HG03571 (cell line): ENCODE measurements around the gene UGT1A10.

Experiments used
- ATAC-seq: cut with Tn5 transposase; IDR thresholded peaks from one replicate; pipeline ENCODE4 v1.9.1; 2021; ENCODE audit not compliant: unreplicated experiment

The UGT1A10 gene

DNA sequence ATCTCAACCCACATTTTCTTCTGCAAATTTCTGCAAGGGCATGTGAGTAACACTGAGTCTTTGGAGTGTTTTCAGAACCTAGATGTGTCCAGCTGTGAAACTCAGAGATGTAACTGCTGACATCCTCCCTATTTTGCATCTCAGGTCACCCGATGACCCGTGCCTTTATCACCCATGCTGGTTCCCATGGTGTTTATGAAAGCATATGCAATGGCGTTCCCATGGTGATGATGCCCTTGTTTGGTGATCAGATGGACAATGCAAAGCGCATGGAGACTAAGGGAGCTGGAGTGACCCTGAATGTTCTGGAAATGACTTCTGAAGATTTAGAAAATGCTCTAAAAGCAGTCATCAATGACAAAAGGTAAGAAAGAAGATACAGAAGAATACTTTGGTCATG lies 131.8 kb downstream of the UGT1A10 start:
- ATAC-seq, result no peak

DNA sequence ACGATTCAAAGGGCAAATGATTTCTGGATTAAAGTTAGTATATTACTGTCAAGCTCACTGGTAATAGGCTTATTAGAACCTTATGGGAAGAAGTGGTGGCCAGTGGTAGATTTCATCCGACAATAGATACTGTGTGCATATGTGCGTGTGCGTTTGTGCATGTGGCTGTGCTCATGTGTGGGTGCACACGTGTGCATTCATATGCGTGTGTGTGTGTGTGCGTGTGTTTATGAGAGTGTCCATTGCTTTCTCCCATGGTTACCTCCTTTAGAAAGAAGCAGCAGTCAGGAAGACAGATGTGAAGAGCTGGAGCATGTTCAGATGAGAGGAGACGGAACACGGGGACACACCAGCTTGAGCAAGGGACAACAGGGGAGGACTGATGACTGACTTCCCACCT lies 133.0 kb downstream of the UGT1A10 start:
- ATAC-seq, result no peak

DNA sequence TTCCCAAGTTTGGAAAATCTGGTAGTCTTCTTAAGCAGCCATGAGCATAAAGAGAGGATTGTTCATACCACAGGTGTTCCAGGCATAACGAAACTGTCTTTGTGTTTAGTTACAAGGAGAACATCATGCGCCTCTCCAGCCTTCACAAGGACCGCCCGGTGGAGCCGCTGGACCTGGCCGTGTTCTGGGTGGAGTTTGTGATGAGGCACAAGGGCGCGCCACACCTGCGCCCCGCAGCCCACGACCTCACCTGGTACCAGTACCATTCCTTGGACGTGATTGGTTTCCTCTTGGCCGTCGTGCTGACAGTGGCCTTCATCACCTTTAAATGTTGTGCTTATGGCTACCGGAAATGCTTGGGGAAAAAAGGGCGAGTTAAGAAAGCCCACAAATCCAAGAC lies 135.9 kb downstream of the UGT1A10 start:
- ATAC-seq, result no peak

DNA sequence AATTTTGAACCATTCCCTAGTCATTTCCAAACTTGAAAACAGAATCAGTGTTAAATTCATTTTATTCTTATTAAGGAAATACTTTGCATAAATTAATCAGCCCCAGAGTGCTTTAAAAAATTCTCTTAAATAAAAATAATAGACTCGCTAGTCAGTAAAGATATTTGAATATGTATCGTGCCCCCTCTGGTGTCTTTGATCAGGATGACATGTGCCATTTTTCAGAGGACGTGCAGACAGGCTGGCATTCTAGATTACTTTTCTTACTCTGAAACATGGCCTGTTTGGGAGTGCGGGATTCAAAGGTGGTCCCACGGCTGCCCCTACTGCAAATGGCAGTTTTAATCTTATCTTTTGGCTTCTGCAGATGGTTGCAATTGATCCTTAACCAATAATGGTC lies 136.3 kb downstream of the UGT1A10 start:
- ATAC-seq, result no peak

DNA sequence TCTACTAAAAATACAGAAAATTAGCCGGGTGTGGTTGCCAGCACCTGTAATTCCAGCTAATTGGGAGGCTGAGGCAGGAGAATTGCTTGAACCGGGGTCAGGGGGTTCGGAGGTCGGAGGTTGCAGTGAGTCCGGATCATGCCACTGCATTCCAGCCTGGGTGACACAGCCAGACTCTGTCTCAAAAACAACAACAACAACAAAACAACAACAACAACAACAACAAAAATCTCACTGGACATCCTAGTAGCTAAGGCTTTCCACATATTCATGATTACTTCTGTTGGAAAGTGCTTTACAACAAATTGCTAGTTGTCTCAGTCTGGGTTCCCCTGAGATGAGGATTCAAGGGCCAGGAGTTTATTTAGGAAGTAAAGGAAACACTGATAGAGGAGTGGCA lies 137.6 kb downstream of the UGT1A10 start:
- ATAC-seq, result no peak

DNA sequence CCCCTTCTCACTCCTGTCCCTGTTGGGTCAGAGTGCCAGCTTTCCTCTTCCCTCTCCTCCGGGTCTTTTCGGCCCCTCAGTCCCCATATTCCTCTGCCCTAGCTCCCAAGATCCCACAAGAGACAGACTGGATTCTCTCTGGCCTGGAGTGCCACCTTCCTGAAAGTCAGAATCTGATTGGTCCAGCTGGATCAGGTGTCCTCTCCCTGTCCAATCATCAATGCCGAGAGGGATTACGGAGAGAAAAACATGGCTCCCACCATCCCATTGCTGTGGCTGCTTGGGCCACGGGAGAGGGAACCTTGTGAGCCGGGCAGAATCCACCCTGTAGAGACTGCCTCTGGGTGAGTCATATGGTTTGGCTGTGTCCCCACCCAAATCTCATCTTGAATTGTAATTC lies 139.2 kb downstream of the UGT1A10 start:
- no peak for ATAC-seq

DNA sequence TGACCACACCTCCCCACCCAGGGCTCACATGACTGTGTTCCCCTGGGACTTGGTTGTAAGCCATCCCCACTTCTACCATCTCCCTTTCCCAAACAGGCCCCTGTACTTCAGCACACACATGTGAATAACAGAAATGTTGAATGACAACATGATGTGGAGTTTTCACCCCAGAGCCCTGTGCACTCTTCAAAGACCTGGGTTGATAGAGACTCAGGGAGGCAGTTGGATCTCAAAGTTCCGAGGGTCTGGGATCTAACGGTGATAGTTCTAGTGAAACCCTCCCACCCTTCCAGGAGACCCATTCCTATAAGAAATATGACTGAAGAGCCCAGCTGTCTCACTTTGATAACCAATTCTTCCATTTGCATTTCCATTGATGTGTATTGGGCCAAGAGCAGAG lies 141.8 kb downstream of the UGT1A10 start, which contains the start of gene MROH2A:
Gene MROH2A, plus strand, starts transcription at position 301 of the 400 bp plus-strand sequence. CDS start 1,029 bp downstream, outside the sequence.
- no peak for ATAC-seq

DNA sequence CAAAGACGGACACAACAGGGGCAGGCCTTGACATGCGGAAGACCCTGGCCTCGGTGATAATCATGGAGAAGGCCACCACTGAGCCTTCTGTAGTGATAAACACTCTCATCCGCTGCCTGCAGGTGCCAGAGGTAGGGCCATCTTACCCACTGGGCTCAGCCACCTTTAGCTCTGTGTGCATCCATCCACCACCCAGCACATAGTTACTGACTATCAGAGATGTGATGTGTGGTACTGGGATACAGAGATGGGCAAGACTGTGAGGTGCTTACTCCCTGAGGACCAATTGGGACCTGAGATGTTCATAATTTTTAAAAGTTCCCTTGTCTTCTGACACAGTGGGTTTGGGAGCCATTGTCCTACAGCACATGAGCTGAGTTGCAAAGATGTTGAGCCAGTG lies 143.5 kb downstream of the UGT1A10 start:
- ATAC-seq, result no peak

DNA sequence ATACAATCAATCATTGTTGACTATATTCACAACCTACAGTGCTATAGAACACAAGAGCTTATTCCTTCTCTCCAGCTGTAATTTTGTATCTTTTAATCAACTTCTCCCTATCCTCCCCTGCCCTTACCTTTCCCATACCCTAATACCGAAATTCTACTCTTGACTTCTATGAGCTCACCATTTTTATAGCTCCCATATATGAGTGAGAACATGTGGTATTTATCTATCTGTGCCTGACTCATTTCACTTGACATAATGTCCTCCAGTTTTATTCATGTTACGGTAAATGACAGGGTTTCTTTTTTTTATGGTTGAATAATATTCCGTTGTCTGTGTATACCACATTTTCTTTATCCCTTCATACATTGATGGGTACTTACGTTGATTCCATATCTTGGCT lies 144.5 kb downstream of the UGT1A10 start:
- no peak for ATAC-seq

DNA sequence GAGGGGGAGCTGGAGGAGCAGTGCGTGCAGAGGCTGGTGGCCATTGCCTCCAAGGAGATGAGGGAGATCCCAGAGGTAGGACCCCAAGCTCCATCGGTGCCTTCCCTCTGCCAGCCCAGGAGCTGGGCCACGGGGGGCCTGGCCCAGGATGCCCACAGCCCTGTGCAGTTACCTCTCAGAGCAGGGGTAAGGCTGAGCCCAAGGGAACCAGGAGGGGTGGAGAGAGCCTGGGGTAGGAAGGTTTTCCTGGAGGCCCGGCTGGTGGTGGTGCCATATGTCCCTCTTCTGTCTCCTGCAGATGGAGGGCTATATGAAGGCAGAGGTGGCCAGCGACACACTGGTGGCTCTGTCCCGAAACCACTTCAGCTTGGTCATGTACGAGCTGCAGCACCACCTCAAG lies 153.3 kb downstream of the UGT1A10 start:
- no peak for ATAC-seq

DNA sequence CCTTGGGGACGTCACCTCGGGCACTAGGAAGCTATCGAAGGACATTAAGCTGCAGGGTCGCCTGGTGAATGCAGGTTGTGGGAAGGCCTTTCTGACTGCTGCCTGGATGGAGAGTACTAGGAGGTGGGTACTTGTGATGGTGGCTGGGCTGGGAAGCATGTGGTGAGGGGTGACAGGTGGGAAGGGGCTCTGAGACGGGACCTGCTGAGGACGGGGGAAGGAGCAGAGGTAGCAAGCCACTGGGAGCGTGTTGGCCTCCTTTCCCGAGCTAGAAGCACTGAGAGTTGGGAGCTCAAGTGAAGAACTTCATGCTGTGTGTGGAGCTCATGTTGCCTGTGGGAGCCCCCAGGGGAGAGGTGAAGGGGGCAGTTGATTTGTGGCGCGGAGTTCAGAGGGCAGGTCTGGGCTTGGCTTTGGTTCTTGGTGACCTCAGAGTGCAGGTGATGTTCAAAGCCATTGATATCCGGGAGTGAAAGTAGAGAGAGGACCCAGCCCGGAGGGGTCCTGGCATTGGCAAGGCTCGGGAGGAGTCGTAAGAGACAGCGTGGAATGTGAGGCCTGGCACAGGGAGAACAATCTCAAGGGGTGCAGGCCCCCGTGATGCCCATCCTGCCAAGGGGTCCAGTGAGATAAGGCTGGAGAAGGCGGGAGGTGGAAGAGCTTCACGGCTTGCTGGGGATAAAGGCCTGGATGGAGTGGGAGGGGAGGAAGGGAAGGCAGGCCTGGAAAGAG lies 155.1 kb downstream of the UGT1A10 start:
- ATAC-seq, result no peak

DNA sequence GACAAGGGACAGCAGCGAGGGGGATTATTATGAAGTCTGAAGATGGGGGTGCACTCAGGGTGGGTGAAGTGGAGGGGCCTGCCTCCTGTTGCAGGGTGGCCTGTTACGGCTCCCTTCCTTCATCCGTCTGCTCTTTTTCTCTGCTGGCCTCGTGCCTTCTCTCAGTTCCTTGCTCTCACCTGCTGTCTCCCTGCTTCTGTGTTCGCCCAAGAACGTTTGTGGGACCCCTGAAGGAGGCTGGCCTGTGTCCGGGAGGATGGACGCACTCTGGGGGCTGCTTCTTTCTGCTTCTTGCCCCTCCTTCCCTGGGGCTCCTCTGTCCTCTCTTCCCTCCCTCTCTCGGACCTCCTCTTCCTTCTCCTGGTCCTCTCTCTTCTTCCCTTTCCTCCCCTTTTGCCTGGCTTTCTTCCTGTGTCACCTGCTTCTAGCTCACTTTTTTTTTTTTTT lies 155.7 kb downstream of the UGT1A10 start:
- ATAC-seq, result no peak

DNA sequence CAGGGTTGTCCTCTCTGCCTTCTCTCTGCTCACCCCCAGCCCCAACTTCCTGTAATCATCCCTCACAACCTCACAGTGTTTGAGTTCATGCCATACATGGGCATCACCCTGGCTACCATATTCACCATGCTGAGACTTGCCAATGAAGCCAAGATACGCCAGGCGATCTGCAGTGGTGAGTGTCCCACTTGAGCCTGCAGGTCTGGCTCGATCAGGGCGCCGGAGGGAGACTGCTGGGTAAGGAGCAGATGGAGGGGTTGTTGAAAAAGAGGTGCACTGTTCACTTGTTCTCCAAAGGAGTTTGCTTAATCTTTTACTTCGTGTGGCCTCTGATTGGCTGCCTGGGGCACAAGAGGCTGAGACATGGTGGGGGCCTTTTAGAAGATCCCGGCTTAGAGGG lies 156.5 kb downstream of the UGT1A10 start:
- no peak for ATAC-seq

DNA sequence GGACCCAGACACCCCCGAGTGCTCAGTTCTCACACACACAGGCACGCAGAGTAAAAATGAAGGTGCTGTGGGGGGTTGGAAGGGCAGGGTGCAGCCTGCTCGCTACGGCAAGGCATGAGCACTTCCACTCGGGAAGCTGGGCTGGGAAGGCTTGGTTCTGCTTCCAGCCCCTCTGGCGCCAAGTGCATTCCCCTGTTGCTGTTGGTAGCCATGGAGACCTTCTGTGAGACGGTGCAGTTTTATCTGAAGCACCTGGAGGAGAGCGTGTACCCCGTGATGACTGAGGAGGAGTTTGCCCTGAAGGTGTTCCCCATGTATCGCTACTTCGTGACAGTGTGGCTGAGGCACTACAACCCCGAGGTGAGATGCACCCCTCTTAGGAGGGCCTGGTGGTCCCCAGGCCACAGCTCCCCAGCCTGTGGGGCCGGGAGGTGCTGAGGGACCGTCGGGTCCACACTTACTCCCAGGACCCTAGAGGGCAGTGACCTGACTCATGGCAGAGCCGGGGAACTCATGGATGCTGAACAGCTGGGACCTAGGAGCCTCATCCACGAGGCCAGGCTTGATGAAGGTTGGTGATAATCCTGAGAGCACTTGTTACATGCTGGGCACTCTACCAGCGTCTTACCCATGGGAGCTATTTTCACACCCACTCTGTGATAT lies 157.3 kb downstream of the UGT1A10 start:
- ATAC-seq, result no peak

DNA sequence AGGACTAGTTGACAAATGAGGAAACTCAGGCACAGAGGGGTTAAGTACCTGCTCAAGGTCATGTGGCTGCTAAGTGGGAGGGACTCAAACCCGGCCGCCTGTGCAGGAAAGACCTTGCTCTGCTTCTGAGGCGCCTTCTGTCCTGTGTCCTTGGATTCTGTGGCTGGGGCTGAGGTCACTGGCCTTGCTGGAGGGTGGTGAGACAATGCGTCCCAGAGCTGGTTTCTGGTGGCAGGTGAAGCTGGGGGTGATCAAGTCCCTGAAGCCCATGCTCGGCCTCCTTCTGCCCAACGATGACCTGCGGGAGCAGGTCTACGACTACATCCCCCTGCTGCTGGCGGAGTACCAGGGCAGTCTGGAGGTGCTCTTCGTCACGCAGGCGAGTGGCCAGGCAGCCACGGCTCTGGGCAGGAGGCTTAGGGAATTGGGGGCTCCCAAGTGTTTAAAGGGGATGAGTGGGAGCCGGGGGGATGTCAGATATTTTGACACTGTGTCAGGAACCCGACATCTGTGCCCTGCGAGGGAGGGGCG lies 157.9 kb downstream of the UGT1A10 start:
- ATAC-seq, result no peak

DNA sequence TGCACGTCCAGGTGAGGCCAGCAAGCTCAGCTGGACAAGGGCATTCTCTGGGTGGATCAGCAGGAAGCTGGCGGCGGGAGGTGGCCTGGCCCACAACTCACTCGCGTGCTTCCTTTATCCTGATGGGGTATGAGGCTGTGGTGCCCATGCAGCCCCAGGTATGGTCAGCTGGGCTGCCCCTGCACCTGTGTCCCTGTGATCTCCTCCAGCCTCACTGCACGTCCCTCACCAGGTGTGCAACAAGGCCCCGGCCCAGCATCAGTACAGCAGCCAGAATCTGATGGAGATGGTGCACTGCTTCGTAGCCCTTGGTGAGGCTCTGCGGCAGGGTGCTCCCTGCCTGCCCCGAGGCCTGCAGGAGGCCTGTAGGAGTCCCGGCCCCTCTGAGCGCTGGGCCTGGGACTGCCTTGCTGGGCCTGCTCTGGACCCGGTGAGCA lies 159.5 kb downstream of the UGT1A10 start:
- ATAC-seq, result no peak

DNA sequence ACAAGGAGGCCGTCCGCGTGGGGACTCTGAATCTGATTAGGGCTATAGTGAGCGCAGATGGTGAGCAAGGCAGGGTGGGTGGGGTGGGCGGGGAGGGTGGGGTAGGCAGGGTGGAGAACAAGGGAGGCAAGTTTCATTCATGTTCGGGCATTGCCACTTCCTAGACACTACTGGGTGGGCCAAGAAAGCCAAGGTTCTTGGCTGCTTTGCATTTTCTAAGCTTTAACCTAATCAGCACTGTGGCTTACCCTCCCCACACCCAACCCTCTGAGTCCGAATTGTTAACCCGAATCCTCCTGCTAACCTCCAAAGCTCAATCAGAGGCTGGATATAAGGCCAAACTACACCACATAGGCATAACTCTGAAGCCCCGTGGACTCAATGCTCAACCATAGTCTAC lies 160.0 kb downstream of the UGT1A10 start:
- ATAC-seq, result no peak

DNA sequence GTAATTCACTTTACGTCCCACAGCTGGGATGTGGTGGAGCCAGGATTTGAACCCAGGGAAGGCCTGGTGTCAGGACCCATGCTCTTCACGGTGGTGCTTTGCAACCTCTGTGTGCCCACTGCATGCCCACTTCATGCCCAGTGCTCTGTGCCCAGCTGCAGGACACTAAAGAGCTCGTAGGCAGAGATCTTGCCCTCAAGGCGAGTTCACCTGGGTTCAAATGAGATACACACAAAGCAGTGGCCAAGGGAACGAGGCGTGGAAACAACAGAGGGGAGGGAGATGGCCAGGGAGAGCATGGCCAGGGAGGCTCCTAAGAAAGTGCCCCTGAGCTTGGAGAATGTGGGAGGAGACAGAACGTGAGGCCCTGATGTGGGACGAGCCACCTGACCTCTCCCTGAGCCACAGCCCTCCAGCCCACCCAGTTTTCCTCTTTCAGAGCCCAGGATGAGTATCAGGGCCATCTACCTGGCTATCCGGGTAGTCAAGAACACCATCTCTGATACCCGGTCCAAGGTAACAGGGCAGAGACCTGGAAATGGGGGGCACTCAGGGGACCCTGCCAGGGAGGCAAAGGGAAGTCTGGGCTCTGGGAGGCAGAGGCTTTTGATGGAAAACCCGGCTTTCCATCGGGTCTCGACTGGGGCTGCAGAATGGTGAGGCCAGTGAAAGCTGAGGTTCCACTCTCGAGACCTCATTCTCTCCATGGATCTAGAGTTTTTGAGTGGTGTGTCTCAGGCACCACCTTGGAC lies 162.3 kb downstream of the UGT1A10 start:
- no peak for ATAC-seq

DNA sequence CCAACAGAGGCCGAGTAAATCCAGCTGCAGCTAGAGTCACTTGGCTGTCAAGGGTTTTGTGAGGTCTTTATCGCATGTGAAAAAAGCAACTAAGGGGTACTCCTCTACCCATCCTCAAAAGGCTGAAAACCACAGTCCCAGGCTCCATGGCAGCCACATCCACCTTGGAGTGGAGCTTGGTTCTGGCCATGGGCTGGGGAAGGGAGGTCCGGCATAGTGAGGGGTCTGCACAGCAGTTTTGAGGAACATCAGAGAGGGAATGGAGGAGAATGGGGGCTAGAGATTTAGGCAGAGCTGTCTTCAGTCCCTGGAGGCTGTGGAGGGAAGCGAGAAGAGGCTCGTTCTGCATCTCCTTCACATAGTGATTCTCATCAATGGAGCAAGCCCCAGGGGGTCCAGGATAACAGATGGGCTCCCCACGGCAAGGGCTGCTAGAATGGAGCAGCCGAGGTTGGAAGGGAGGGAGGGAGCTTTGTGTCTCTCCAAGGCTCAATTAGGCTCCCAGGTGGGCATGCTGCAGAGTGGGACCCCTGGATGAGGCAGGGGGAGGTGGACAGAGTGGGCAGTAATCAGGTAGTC lies 162.9 kb downstream of the UGT1A10 start:
- ATAC-seq, result no peak

DNA sequence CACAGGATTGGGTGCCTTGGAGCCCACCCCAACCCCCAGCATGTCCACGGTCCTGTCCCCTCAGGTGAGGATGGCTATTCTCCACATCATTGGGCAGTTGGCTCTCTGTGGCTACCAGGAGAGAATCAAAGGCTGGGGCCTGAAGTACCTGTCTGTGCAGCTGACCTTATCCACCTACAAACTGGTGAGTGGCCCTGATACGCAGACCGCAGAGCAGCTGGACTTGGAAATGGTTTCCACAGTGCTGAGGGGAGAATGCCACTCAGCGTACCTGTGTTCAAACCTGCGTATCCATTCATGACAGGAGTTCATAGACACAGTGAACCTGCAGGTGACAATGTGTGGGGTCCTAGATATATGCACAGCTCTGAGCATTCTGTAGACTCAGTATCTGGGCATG lies 163.5 kb downstream of the UGT1A10 start:
- ATAC-seq, result no peak

DNA sequence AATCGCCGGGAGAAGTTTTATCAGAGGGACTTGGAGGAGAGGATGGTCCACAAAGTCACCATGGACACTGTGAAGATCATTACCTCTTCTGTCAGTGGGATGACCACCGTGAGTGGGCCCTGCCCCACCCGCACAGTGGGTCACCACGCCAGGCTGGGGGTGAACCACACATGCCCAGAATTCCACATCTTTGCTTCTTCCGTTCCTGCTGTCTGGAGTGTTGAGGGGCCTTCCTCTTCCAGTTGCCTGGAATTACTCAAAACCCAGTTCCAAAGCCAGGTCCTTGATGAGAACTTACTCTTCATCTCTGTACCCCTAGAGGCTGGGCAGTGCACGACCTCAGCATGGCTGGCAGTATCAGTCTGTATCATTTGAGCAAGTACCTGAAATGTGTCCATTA lies 164.0 kb downstream of the UGT1A10 start:
- no peak for ATAC-seq
